ENCODE data around the gene FCER1A. TPM values are rescaled to one million over a fixed set of nuclear protein-coding genes. Genes with fewer than 3 reads are reported as not detected.

The FCER1A gene
- total RNA-seq, 1 experiment from 2014 or later: not detected

DNA sequence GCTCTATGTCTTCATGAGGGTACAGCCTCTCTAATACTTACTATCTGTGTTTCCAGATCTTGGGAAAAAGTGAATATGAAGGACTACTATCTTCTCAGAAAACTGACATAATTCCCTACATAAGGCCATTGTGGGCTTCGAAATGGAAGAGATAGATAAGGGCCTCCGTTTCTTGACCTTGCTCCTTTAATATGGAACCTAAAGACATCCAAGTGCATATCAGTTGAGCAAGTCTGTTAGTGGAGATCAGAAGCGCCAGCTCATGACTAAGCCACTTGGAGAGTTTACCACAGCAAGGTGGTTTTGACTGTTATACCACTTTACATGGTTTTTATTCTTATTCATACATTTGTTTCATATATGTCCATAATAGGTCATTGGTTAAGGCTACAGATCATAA lies 35.3 kb upstream of the FCER1A start:
- peaks cover 0 to 3% (median 0%) of the 10 kb centered on the region in 3 experiments; a peak in 2 of 7 replicates for H3K36me3 Mint-ChIP-seq (ENCODE audit: insufficient read depth in 1 of 3, low read depth in 3 of 3)
- Histone ChIP-seq H3K4me1 (ENCODE audit: insufficient read depth, low read length) (no peaks in the 10 kb centered on the region), H3K27ac (ENCODE audit: insufficient read length, low read depth, low read length) (no peak overlapping the region), H3K18ac (ENCODE audit: insufficient read length, low read depth, low read length) (no peak overlapping the region), H2BK120ac (ENCODE audit: low read depth, low read length, poor library complexity, severe bottlenecking) (no peak overlapping the region), H3K56ac (ENCODE audit: insufficient read length, low read depth, low read length) (no peak overlapping the region), H2AK5ac (ENCODE audit: insufficient read length, low read length) (no peak overlapping the region), H2BK20ac (ENCODE audit: low read depth, low read length, poor library complexity, severe bottlenecking) (no peak overlapping the region), H3K9ac (ENCODE audit: extremely low read depth, insufficient read length, low read length) (no peak overlapping the region), H4K5ac (ENCODE audit: insufficient read length, low read depth, low read length) (no peak overlapping the region), H2BK12ac (ENCODE audit: insufficient read length, low read depth, low read length) (no peak overlapping the region), H3K4ac (ENCODE audit: low read depth, low read length) (no peak overlapping the region), H3K79me1 (ENCODE audit: insufficient read depth, low read depth, low read length, poor library complexity, severe bottlenecking) (no peaks in the 10 kb centered on the region), H3K14ac (ENCODE audit: insufficient read depth, low read length) (no peak overlapping the region), H3T11ph (ENCODE audit: low read length) (no peak overlapping the region), H4K91ac (ENCODE audit: insufficient read length, low read depth, low read length) (no peak overlapping the region), H3K23me2 (ENCODE audit: insufficient read length, low read depth, low read length, poor library complexity, severe bottlenecking) (no peaks in the 10 kb centered on the region), H3K4me2 (ENCODE audit: insufficient read depth, insufficient read length, low read length) (no peak overlapping the region), H3K79me2 (ENCODE audit: insufficient read depth, low read length) (no peaks in the 10 kb centered on the region), H2AFZ (ENCODE audit: low read length) (no peak overlapping the region), H3K9me3 (ENCODE audit: control insufficient read depth, low read depth, low read length) (no peaks in the 10 kb centered on the region), H2BK5ac (ENCODE audit: insufficient read length, low read length) (no peak overlapping the region), H3K27me3 (ENCODE audit: insufficient read depth, low read length) (no peaks in the 10 kb centered on the region), H4K8ac (replicated peaks; ENCODE audit: insufficient read length, low read depth, low read length) (no peak overlapping the region), H3K23ac (ENCODE audit: insufficient read length, low read depth, low read length) (no peak overlapping the region), H4K20me1 (ENCODE audit: control insufficient read depth, insufficient read depth, insufficient read length) (no peaks in the 10 kb centered on the region), H2BK15ac (ENCODE audit: low read depth, low read length) (no peak overlapping the region)
- peaks cover 0 to 7% of the 10 kb centered on the region in 2 experiments; a peak in 3 of 5 replicates for H3K9me3 Mint-ChIP-seq
- DNase-seq: no peak
- no peak overlapping the region for H3K4me3 Mint-ChIP-seq
- TF ChIP-seq, protein P1, sequence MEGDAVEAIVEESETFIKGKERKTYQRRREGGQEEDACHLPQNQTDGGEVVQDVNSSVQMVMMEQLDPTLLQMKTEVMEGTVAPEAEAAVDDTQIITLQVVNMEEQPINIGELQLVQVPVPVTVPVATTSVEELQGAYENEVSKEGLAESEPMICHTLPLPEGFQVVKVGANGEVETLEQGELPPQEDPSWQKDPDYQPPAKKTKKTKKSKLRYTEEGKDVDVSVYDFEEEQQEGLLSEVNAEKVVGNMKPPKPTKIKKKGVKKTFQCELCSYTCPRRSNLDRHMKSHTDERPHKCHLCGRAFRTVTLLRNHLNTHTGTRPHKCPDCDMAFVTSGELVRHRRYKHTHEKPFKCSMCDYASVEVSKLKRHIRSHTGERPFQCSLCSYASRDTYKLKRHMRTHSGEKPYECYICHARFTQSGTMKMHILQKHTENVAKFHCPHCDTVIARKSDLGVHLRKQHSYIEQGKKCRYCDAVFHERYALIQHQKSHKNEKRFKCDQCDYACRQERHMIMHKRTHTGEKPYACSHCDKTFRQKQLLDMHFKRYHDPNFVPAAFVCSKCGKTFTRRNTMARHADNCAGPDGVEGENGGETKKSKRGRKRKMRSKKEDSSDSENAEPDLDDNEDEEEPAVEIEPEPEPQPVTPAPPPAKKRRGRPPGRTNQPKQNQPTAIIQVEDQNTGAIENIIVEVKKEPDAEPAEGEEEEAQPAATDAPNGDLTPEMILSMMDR (conservative IDR thresholded peaks at IDR 0.05): no peak
- H3K27me3 Mint-ChIP-seq (ENCODE audit: low read depth): peaks cover 2% of the 10 kb centered on the region
- no peaks in the 10 kb centered on the region for H3K4me1 Mint-ChIP-seq
- H3K27ac Mint-ChIP-seq: no peak overlapping the region
- no CpG with 5 or more reads among the region's 3 CpGs for WGBS (ENCODE audit: extremely low coverage, insufficient read length, low lambda C conversion rate)

Measured in H9 (cell line).